Adrenal gland (tissue), 12 donors: Measurements from ENCODE around the gene ANKS4B. TPM values are rescaled to one million over a fixed set of nuclear protein-coding genes. Genes with fewer than 3 reads are reported as not detected.

Experiments
- DNase-seq, 7 donors: peaks; one replicate each; pipeline ENCODE4 v3.0.0-alpha.2; 2019 to 2020
- H3K27ac ChIP-seq, 5 donors: fragments of 200-600 bp; sonication (generic) in 4 of 5; 1 replicate in 3 of 5; 2 replicates in 2 of 5; pipeline versions ENCODE4 v1.5.1 to v1.8.0; 2016 to 2020; ENCODE audit warnings: mild to moderate bottlenecking in 1 of 5
- H3K27me3 ChIP-seq: fragments of 200-600 bp; 2 replicates; pipeline ENCODE4 v1.8.0; 2021
- H3K36me3 ChIP-seq, 2 donors: fragments of 200-600 bp; replicated peaks in 1 of 2; 1 replicate in 1 of 2; 2 replicates in 1 of 2; pipeline versions ENCODE4 v1.5.1 to v1.8.0; 2018 to 2022
- H3K4me1 ChIP-seq, 2 donors: fragments of 200-600 bp; replicated peaks in 1 of 2; 1 replicate in 1 of 2; 2 replicates in 1 of 2; pipeline versions ENCODE4 v1.5.1 to v1.8.0; 2018 to 2021
- H3K4me3 ChIP-seq, 4 donors: fragments of 200-600 bp; sonication (generic) in 3 of 4; one replicate each; pipeline ENCODE4 v1.5.1; 2016 to 2018
- H3K9me3 ChIP-seq, 3 donors: fragments of 200-600 bp; sonication (generic) in 1 of 3; replicated peaks in 1 of 3; 1 replicate in 2 of 3; 2 replicates in 1 of 3; pipeline versions ENCODE4 v1.5.1 to v1.8.0; 2016 to 2021
- POLR2A ChIP-seq, 2 donors: fragments of 450-650 bp; IDR thresholded peaks; one replicate each; pipeline ENCODE4 v1.6.1; 2017; ENCODE audit warnings: antibody characterized with exemption in 2 of 2, mild to moderate bottlenecking in 2 of 2, moderate library complexity in 1 of 2
- WGBS, 4 donors: extraction: QIAGEN DNeasy Blood & Tissue Kit in 2 of 4; methylation state at CpG; one replicate each; pipeline versions ENCODE4 v1.1.5 to v1.1.7; 2013 to 2017; 5-methylcytosine and 5-hydroxymethylcytosine counted together
- intact Hi-C, 2 donors: fragments of 100-400 bp; cut with DNase I; formaldehyde crosslinking; loops; one replicate each; pipeline versions ENCODE4 v1.14.1 to v1.15.0; 2022 to 2023
- polyA plus RNA-seq, 3 donors: library from polyadenylated mRNA; stranded (reverse); fragments of 200-250 nt in 2 of 3; fragments of 350-450 nt in 1 of 3; fragmentation: Illumina TruSeq in 1 of 3; extraction: RNeasy Lipid Tissue Mini Kit (QIAGEN cat#74804) in 1 of 3; gene quantifications; one replicate each; pipeline ENCODE4 v1.2.3, GENCODE V29; 2013 to 2014
- total RNA-seq, 9 donors: library from RNA; depleted of rRNA in 4 of 9; stranded (reverse); fragments of >200 nt in 4 of 9; fragments of 120-200 nt in 1 of 9; fragmentation: NEBNext Ultra II Directional in 1 of 9; extraction: Animal tissue kit (Norgen Biotek cat#: 25700) in 1 of 9; gene quantifications; one replicate each; pipeline versions ENCODE4 v1.1.0 to v1.2.4, GENCODE V29; 2013 to 2023
- TF ChIP-seq, protein P1 (sequence below), 6 experiments: fragments of 450-650 bp in 4 of 6; fragments of 200-600 bp in 2 of 6; sonication (generic) in 1 of 6; IDR thresholded peaks; 1 replicate in 5 of 6; 2 replicates in 1 of 6; pipeline versions ENCODE4 v1.5.1 to v1.8.0; 2016 to 2021; ENCODE audit warnings: antibody characterized with exemption in 6 of 6, mild to moderate bottlenecking in 2 of 6, moderate library complexity in 1 of 6
- donor health status: healthy with polysubstance abuse.
- donor health status: Bipolar disorder and iron deficiency.
- donor health status: DM: yes; HTN: yes; CAD: no.
- donor health status: DM: no; HTN: no; CAD: no.
- donor health status: DM: no; HTN: no; CAD: no.
- donor health status: DM: yes; HTN: yes; CAD: no.

The ANKS4B gene
- total and polyA plus RNA-seq, 12 donors: not detected

DNA sequence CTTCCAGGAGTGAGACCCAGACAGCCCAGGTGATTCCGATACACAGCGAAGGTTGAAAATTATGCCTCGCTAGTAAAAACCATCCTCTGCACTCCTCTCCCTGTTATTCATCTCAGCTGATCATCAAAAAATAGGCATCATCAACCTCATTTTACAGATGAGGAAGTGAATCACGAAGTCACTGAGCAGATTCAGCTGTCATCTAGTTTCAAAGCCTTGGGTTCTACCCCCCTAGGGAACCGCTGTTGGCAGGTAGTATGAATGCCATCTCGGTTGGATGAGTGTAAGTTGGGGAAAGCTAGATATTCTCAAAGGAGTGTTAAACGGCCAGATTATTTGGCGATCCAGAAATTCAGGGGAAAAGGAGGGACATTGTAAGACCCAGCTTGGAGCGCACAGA is 42.6 kb downstream of the ANKS4B start:
- WGBS, 4 donors: 75 to 85% (median 79%) methylated on average over 9 of the region's 9 CpGs
- intact Hi-C loops: loop anchor here in 1 of 2 donors (5.0 kb wide), 1 partner anchor 89 kb away; no protein-coding TSS in a partner anchor

DNA sequence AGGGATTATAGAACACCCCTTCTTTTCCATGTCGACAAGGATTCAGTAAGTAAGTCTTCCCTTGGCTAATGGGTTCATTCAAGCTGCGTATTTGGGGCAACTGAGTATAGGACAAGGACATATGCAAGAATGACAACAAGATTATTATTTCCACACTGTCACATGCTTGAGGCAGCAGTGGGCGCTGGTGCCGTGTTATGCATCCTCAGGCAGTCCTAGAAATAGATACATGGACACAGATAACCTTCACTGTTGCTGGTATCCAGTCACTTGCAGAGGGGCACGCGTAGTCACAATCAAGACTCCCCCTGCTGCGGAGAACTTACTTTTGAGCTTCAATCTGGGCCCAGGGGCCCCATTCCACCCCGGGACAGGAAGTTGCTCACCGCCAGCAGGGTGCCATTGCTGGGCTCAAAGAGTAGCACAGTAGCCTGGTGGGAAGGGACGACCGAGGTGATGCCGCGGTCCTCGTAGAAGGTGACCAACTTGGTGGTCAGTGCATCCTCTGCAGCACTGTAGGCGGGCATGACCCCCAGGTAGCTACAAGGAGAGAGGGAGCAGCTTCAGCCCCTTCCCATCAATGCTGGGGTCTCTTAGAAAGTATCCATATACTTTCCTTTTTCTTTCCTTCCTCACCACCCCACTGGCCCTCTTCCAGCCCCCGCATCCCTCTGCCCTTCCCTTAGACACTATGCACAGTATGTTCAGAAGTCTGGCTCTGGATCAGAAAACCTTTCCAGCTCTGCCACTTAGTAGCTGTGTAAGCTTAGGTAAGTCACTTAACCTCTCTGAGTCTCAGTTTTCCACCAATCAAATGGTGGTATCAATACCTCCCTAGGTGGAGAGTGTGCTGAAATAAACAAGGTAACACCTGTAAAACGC is 43.8 kb downstream of the ANKS4B start:
- 59 to 67% (median 65%) methylated on average over 11 to 17 of the region's 17 CpGs for WGBS, 4 donors
- Histone ChIP-seq H3K27me3 (peaks cover 22% of the 10 kb centered on the region), H3K27ac (no peak overlapping the region), H3K9me3 (no peaks in the 10 kb centered on the region), H3K4me3 (peak overlapping the region in 1 of 4 donors; percentile 54), H3K4me1 (peaks cover 3 to 6% of the 10 kb centered on the region in 2 donors), H3K36me3 (no peaks in the 10 kb centered on the region)
- intact Hi-C loops: loop anchor here in 1 of 2 donors (5.0 kb wide), 1 partner anchor 90 kb away; no protein-coding TSS in a partner anchor
- no peak for DNase-seq
- TF ChIP-seq, protein P1, sequence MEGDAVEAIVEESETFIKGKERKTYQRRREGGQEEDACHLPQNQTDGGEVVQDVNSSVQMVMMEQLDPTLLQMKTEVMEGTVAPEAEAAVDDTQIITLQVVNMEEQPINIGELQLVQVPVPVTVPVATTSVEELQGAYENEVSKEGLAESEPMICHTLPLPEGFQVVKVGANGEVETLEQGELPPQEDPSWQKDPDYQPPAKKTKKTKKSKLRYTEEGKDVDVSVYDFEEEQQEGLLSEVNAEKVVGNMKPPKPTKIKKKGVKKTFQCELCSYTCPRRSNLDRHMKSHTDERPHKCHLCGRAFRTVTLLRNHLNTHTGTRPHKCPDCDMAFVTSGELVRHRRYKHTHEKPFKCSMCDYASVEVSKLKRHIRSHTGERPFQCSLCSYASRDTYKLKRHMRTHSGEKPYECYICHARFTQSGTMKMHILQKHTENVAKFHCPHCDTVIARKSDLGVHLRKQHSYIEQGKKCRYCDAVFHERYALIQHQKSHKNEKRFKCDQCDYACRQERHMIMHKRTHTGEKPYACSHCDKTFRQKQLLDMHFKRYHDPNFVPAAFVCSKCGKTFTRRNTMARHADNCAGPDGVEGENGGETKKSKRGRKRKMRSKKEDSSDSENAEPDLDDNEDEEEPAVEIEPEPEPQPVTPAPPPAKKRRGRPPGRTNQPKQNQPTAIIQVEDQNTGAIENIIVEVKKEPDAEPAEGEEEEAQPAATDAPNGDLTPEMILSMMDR (IDR thresholded peaks at IDR 0.05): no peak
- TF ChIP-seq POLR2A (IDR thresholded peaks at IDR 0.05): no peak

More for the DNA sequence above, 42.6 kb downstream of the ANKS4B start:
- no peak for DNase-seq
- Histone ChIP-seq H3K9me3 (no peaks in the 10 kb centered on the region), H3K27ac (no peak overlapping the region), H3K4me3 (no peak overlapping the region), H3K36me3 (no peaks in the 10 kb centered on the region), H3K27me3 (peaks cover 22% of the 10 kb centered on the region), H3K4me1 (peaks cover 3 to 6% of the 10 kb centered on the region in 2 donors)
- TF ChIP-seq, protein P1 (IDR thresholded peaks at IDR 0.05): no peak
- no peak for TF ChIP-seq POLR2A (IDR thresholded peaks at IDR 0.05)

DNA sequence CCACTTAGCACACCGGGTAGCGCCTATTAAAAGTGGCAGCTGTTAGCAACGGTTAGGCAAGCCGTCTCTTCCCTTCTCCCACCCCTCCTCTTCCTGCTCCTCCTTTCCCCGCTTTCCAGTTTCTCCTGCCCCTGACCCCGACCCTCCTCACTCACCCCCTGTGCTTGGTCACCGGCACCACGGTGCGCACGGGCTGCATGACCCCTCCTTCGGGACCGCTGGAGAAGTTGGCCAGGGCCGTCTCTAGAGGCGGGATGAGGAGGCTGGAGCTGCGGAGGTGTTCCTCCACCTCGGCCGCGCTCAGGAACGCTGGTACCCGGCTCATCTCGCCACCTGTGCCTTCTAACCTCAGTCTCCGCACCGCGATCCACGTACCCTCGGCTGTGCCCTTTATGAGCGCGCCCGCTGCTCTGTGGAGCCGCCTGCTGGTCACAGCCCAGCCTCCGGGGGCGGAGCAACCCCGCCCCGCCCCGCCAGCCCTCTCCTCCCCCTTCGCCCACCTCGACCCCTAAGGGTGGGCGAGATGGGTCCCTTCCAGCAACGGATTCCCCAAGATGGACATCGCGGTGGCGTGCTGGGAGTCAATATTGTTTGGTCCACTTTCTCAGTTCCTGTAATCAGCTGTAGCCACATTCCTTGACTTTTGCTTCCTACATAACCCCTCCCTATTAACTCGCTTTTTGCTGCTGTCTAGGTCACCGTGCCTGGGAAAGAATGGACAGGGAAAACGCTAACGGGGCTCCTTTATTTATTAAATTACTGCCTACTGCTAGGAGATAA is 44.6 kb downstream of the ANKS4B start, which contains the start of gene CRYM:
Gene CRYM (minus strand): TSS at position 364 of the 780 bp plus-strand sequence. CDS start 39 bp downstream, at position 325.
- TF ChIP-seq POLR2A (IDR thresholded peaks at IDR 0.05): no peak
- TF ChIP-seq, protein P1 (IDR thresholded peaks at IDR 0.05): peak; percentile 46 to 79 (median 62)
- Histone ChIP-seq H3K27ac (no peak within 1 kb of the TSS), H3K36me3 (no peaks in the 10 kb centered on the region), H3K9me3 (no peaks in the 10 kb centered on the region), H3K4me1 (peaks cover 3 to 6% of the 10 kb centered on the region in 2 donors), H3K27me3 (peaks cover 27% of the 10 kb centered on the region), H3K4me3 (peak within 1 kb of the TSS in 2 of 4 donors; percentile 15 to 54)
- WGBS, 4 donors: 0 to 3% (median 1%) methylated on average over 23 to 46 of the region's 46 CpGs
- DNase-seq: peak in 5 of 7 donors; percentile 46 to 60 (median 53)
- intact Hi-C loops: loop anchor here in 1 of 2 donors (5.0 kb wide), 1 partner anchor 91 kb away; no protein-coding TSS in a partner anchor

DNA sequence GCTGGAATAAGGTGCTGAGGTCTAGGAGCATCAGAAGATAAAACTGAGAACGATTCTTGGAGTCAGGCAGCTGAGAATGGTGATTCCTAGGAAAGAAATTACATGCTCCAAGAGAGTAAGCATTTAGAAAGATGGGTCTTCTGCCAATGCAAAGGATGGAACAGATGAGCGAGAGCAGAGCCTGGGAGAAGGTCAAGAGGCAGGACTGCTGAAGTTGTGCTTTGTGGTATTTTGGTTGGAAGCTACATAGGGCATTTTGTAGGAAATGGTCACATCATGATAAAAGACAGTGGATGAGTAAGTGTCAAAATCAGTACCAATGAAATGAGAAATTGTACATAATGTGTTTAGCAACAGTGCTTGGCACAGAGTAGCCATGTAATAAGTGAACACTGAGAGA is 46.0 kb downstream of the ANKS4B start:
- 66 to 73% (median 71%) methylated on average over 2 of the region's 2 CpGs for WGBS, 4 donors
- Histone ChIP-seq H3K27me3 (peaks cover 40% of the 10 kb centered on the region), H3K27ac (no peak overlapping the region), H3K36me3 (no peaks in the 10 kb centered on the region), H3K4me1 (peaks cover 3 to 14% of the 10 kb centered on the region in 2 donors), H3K4me3 (no peak overlapping the region), H3K9me3 (no peaks in the 10 kb centered on the region)
- DNase-seq: no peak
- no peak for TF ChIP-seq POLR2A (IDR thresholded peaks at IDR 0.05)
- TF ChIP-seq, protein P1 (IDR thresholded peaks at IDR 0.05): no peak
- intact Hi-C loops: loop anchor here in 1 of 2 donors (5.0 kb wide), 1 partner anchor 92 kb away; no protein-coding TSS in a partner anchor
